CD14-positive monocyte (primary cell): Measurements from ENCODE around the gene TBXT. TPM values are rescaled to one million over a fixed set of nuclear protein-coding genes. Genes with fewer than 3 reads are reported as not detected.
"Not testable (repeated sequence)": the region's sequence is repeated elsewhere in the genome, so short reads cannot be mapped to it uniquely, and the experiment has no call there.

Experiments used
- DNase-seq, 3 donors: peaks; one replicate each; pipeline ENCODE4 v3.0.0-alpha.2; 2011 to 2022
- H2AFZ ChIP-seq: 2 replicates; pipeline ENCODE4 v1.6.0; 2012; ENCODE audit warnings: mild to moderate bottlenecking, low read depth, low read length, inconsistent platforms; ENCODE audit not compliant: insufficient read depth, poor library complexity, severe bottlenecking
- H3K27ac ChIP-seq, 2 donors: 1 replicate in 1 of 2; 2 replicates in 1 of 2; pipeline ENCODE4 v1.5.1; 2012 to 2013; ENCODE audit warnings: low read length in 2 of 2, control low read depth in 1 of 2, inconsistent platforms in 1 of 2, low read depth in 1 of 2, mild to moderate bottlenecking in 1 of 2
- H3K27me3 ChIP-seq, 2 donors: one replicate each; pipeline versions ENCODE4 v1.6.0 to v1.6.1; 2011 to 2013; ENCODE audit warnings: low read length in 2 of 2; ENCODE audit not compliant: control insufficient read depth in 2 of 2, insufficient read depth in 2 of 2
- H3K36me3 ChIP-seq, 2 donors: replicated peaks in 1 of 2; 1 replicate in 1 of 2; 2 replicates in 1 of 2; pipeline versions ENCODE4 v1.5.1 to v1.6.1; 2012 to 2013; ENCODE audit warnings: low read length in 2 of 2, control low read depth in 1 of 2, inconsistent platforms in 1 of 2, mild to moderate bottlenecking in 1 of 2; ENCODE audit not compliant: insufficient read depth in 2 of 2, control insufficient read depth in 1 of 2
- H3K4me1 ChIP-seq, 2 donors: 1 replicate in 1 of 2; 2 replicates in 1 of 2; pipeline versions ENCODE4 v1.5.1 to v1.6.1; 2012 to 2013; ENCODE audit warnings: low read length in 2 of 2, control low read depth in 1 of 2, inconsistent platforms in 1 of 2, mild to moderate bottlenecking in 1 of 2, moderate library complexity in 1 of 2; ENCODE audit not compliant: insufficient read depth in 2 of 2, control insufficient read depth in 1 of 2
- H3K4me2 ChIP-seq: replicated peaks from 2 replicates; pipeline ENCODE3; 2012; ENCODE audit warnings: low read length, moderate library complexity, mild to moderate bottlenecking; ENCODE audit not compliant: poor library complexity, severe bottlenecking; ENCODE audit errors: extremely low read depth
- H3K4me3 ChIP-seq, 3 experiments: fragments of 200-600 bp in 1 of 3; sonication (generic) in 1 of 3; replicated peaks in 1 of 3; 1 replicate in 2 of 3; 2 replicates in 1 of 3; pipeline ENCODE4 v1.5.1; 2011 to 2013; ENCODE audit warnings: low read length in 3 of 3, mild to moderate bottlenecking in 3 of 3, control low read depth in 2 of 3, low read depth in 2 of 3, inconsistent platforms in 1 of 3, moderate library complexity in 1 of 3
- H3K79me2 ChIP-seq: 2 replicates; pipeline ENCODE4 v1.6.0; 2012; ENCODE audit warnings: mild to moderate bottlenecking, control low read depth, inconsistent platforms, low read length, moderate library complexity; ENCODE audit not compliant: insufficient read depth
- H3K9ac ChIP-seq: 2 replicates; pipeline ENCODE4 v1.6.0; 2017; ENCODE audit warnings: low read length, mild to moderate bottlenecking; ENCODE audit not compliant: insufficient read depth, poor library complexity, severe bottlenecking
- H3K9me3 ChIP-seq, 2 donors: replicated peaks in 1 of 2; 1 replicate in 1 of 2; 2 replicates in 1 of 2; pipeline versions ENCODE4 v1.5.1 to v1.6.1; 2012 to 2013; ENCODE audit warnings: low read length in 2 of 2, control low read depth in 1 of 2; ENCODE audit not compliant: control insufficient read depth in 1 of 2, insufficient read depth in 1 of 2
- H4K20me1 ChIP-seq: 2 replicates; pipeline ENCODE4 v1.6.0; 2012; ENCODE audit warnings: mild to moderate bottlenecking, low read length, control low read depth, moderate library complexity; ENCODE audit not compliant: insufficient read depth
- H3K27ac Mint-ChIP-seq, 7 donors: one replicate each; pipeline ENCODE4 v1.8.0; 2020; ENCODE audit warnings: mild to moderate bottlenecking in 7 of 7, mixed read lengths in 7 of 7, moderate library complexity in 6 of 7, inconsistent platforms in 2 of 7
- H3K27me3 Mint-ChIP-seq, 3 donors: one replicate each; pipeline ENCODE4 v1.8.0; 2021 to 2022; ENCODE audit warnings: low read depth in 3 of 3, mild to moderate bottlenecking in 3 of 3, mixed read lengths in 3 of 3, moderate library complexity in 3 of 3, inconsistent platforms in 1 of 3
- H3K36me3 Mint-ChIP-seq, 2 donors: one replicate each; pipeline ENCODE4 v1.8.0; 2020; ENCODE audit warnings: mixed read lengths in 2 of 2, inconsistent platforms in 1 of 2, mild to moderate bottlenecking in 1 of 2
- H3K4me1 Mint-ChIP-seq: one replicate; pipeline ENCODE4 v1.8.0; 2020; ENCODE audit warnings: mild to moderate bottlenecking, mixed read lengths
- H3K4me3 Mint-ChIP-seq, 2 donors: one replicate each; pipeline ENCODE4 v1.8.0; 2020; ENCODE audit warnings: mild to moderate bottlenecking in 2 of 2, mixed read lengths in 2 of 2, moderate library complexity in 1 of 2
- H3K9me3 Mint-ChIP-seq, 7 donors: one replicate each; pipeline ENCODE4 v1.8.0; 2020 to 2022; ENCODE audit warnings: mixed read lengths in 7 of 7, mild to moderate bottlenecking in 6 of 7, moderate library complexity in 6 of 7, inconsistent platforms in 2 of 7
- WGBS: methylation state at CpG from one replicate; pipeline ENCODE4 v1.1.5; 2013; ENCODE audit warnings: missing lambda C conversion rate; ENCODE audit not compliant: insufficient coverage; 5-methylcytosine and 5-hydroxymethylcytosine counted together
- intact Hi-C, 2 donors: fragments of 100-400 bp; cut with micrococcal nuclease; formaldehyde crosslinking; loops; one replicate each; pipeline versions ENCODE4 v1.15.0 to v1.15.1; 2023
- polyA plus RNA-seq, 3 donors: library from polyadenylated mRNA; depleted of rRNA in 1 of 3; unstranded in 2 of 3; stranded (reverse) in 1 of 3; fragments of 300-500 nt in 2 of 3; fragments of >200 nt in 1 of 3; fragmentation: Illumina TruSeq in 2 of 3; gene quantifications; 1 replicate in 2 of 3; 2 replicates in 1 of 3; pipeline ENCODE4 v1.2.3, GENCODE V29; 2012 to 2021
- TF ChIP-seq, protein P1 (sequence below): fragments of 200-600 bp; IDR thresholded peaks from one replicate; pipeline ENCODE4 v1.8.0; 2022; ENCODE audit warnings: antibody characterized with exemption, mild to moderate bottlenecking

Gene TBXT
- polyA plus RNA-seq, 3 donors: not detected

DNA sequence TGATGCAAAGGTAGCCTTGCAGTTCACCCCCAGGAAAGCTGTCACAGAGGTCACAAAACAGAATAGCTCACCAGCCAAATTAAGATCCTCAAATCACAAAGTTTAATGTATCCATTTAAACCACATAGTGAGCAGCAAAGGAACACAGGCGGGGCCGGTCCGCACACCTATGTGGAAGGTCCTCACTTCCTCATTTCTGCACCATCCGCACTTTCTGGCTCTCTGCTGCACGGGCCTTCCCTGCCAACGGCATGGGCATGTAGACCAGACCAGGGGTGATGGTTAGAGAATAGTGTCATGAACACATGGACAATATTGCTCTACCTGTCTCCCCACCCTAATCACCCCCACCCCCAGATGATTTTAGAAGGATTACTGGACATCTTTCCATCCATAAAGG lies 12.1 kb upstream of the TBXT start:
- Mint-ChIP-seq H3K4me3 (no peak overlapping the region), H3K9me3 (peaks cover 0 to 3% (median 0%) of the 10 kb centered on the region in 7 donors), H3K27ac (no peak overlapping the region), H3K4me1 (no peaks in the 10 kb centered on the region), H3K36me3 (no peaks in the 10 kb centered on the region), H3K27me3 (peaks cover 4 to 27% (median 16%) of the 10 kb centered on the region in 3 donors)
- H4K20me1 ChIP-seq: no peaks in the 10 kb centered on the region
- TF ChIP-seq, protein P1, sequence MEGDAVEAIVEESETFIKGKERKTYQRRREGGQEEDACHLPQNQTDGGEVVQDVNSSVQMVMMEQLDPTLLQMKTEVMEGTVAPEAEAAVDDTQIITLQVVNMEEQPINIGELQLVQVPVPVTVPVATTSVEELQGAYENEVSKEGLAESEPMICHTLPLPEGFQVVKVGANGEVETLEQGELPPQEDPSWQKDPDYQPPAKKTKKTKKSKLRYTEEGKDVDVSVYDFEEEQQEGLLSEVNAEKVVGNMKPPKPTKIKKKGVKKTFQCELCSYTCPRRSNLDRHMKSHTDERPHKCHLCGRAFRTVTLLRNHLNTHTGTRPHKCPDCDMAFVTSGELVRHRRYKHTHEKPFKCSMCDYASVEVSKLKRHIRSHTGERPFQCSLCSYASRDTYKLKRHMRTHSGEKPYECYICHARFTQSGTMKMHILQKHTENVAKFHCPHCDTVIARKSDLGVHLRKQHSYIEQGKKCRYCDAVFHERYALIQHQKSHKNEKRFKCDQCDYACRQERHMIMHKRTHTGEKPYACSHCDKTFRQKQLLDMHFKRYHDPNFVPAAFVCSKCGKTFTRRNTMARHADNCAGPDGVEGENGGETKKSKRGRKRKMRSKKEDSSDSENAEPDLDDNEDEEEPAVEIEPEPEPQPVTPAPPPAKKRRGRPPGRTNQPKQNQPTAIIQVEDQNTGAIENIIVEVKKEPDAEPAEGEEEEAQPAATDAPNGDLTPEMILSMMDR: no peak
- intact Hi-C loops: no loop called here
- no peaks in the 10 kb centered on the region for H3K9me3 ChIP-seq
- no peaks in the 10 kb centered on the region for H3K36me3 ChIP-seq
- no peak for DNase-seq
- no peaks in the 10 kb centered on the region for H3K79me2 ChIP-seq
- 95% methylated on average over 3 of the region's 6 CpGs for WGBS
- H3K27me3 ChIP-seq: peaks cover 4 to 7% of the 10 kb centered on the region in 2 donors
- no peak overlapping the region for H3K4me3 ChIP-seq
- no peak overlapping the region for H2AFZ ChIP-seq
- no peaks in the 10 kb centered on the region for H3K4me1 ChIP-seq
- no peak overlapping the region for H3K9ac ChIP-seq
- no peak overlapping the region for H3K27ac ChIP-seq
- no peak overlapping the region for H3K4me2 ChIP-seq

DNA sequence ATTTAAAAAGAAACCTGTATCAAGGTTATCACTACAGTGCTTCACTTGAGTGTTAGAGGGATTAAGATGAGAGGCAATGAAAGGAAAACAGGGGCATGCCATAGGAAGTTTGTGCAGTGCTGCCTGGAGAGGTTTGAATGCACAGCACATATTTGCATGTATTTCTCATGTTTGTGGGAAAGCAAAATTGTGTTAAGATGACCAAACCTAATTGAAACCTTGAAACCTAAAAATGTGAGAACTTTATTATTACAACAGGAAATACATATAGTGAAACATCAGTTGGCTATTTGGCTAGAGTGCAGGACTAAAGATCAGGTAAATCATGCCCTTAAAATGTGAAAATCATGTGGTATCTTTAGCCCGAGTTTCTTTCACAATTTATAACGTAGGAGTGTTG lies 8.5 kb upstream of the TBXT start:
- intact Hi-C loops: no loop called here
- no peak overlapping the region for H2AFZ ChIP-seq
- H3K27ac Mint-ChIP-seq: no peak overlapping the region

DNA sequence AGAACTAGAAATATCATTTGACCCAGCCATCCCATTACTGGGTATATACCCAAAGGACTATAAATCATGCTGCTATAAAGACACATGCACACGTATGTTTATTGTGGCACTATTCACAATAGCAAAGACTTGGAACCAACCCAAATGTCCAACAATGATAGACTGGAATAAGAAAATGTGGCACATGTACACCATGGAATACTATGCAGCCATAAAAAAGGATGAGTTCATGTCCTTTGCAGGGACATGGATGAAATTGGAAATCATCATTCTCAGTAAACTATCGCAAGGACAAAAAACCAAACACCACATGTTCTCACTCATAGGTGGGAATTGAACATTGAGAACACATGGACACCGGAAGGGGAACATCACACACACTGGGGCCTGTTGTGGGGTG lies 7.4 kb upstream of the TBXT start:
- H3K4me3 Mint-ChIP-seq, H3K4me2 ChIP-seq, H3K9me3 ChIP-seq, H3K4me1 ChIP-seq, H3K36me3 Mint-ChIP-seq, H3K36me3 ChIP-seq, intact Hi-C loops, H3K79me2 ChIP-seq, H3K4me1 Mint-ChIP-seq, DNase-seq, H3K9me3 Mint-ChIP-seq, H2AFZ ChIP-seq, H4K20me1 ChIP-seq, H3K27ac Mint-ChIP-seq, H3K4me3 ChIP-seq, H3K9ac ChIP-seq, H3K27ac ChIP-seq: not testable (repeated sequence)
- H3K27me3 ChIP-seq: peaks cover 43 to 44% of the 10 kb centered on the region in 2 donors
- peaks cover 10 to 25% (median 20%) of the 10 kb centered on the region in 3 donors for H3K27me3 Mint-ChIP-seq
- no CpG with 5 or more reads among the region's 3 CpGs for WGBS

More for the DNA sequence above, 8.5 kb upstream of the TBXT start:
- H3K9ac ChIP-seq: no peak overlapping the region
- Mint-ChIP-seq H3K4me1 (no peaks in the 10 kb centered on the region), H3K36me3 (no peaks in the 10 kb centered on the region), H3K9me3 (peaks cover 0 to 3% (median 0%) of the 10 kb centered on the region in 7 donors), H3K27me3 (peaks cover under 1 to 16% (median 15%) of the 10 kb centered on the region in 3 donors), H3K4me3 (no peak overlapping the region)
- H3K79me2 ChIP-seq: no peaks in the 10 kb centered on the region
- no peak overlapping the region for H3K4me3 ChIP-seq
- no peak overlapping the region for H3K4me2 ChIP-seq
- no peak overlapping the region for H3K27ac ChIP-seq
- no peak for DNase-seq
- WGBS: 100% methylated on average over 1 of the region's 2 CpGs
- TF ChIP-seq, protein P1: no peak
- no peaks in the 10 kb centered on the region for H3K9me3 ChIP-seq
- peaks cover 34% of the 10 kb centered on the region in 2 donors for H3K27me3 ChIP-seq
- no peaks in the 10 kb centered on the region for H3K36me3 ChIP-seq
- H3K4me1 ChIP-seq: no peaks in the 10 kb centered on the region
- H4K20me1 ChIP-seq: no peaks in the 10 kb centered on the region
